ENCODE measurements around the gene TCHP. TPM values are rescaled to one million over a fixed set of nuclear protein-coding genes. Genes with fewer than 3 reads are reported as not detected.
A peak's percentile ranks its signal among the peaks of the same experiment; 100 is the strongest.

TCHP gene
- total RNA-seq, 1 donor: 8.7 TPM

- H3K9me3 ChIP-seq (ENCODE audit: low read depth, low read length): no peaks in the 10 kb centered on the region
- H3K4me2 ChIP-seq (ENCODE audit: insufficient read depth, low read length): no peak overlapping the region
- no peaks in the 10 kb centered on the region for H3K79me2 ChIP-seq (ENCODE audit: insufficient read depth, low read length)
- no peak overlapping the region for H2AFZ ChIP-seq (ENCODE audit: low read length)
- H3K36me3 ChIP-seq (ENCODE audit: insufficient read depth, low read length): peaks cover 43% of the 10 kb centered on the region
- no peaks in the 10 kb centered on the region for H3K4me1 ChIP-seq (ENCODE audit: insufficient read depth, low read length)
- no peaks in the 10 kb centered on the region for H4K20me1 ChIP-seq (ENCODE audit: insufficient read depth, low read length)
- no peaks in the 10 kb centered on the region for H3K27me3 ChIP-seq (ENCODE audit: insufficient read depth, low read length)
- H3K27ac ChIP-seq (ENCODE audit: low read depth, low read length): no peak overlapping the region
- no peak for DNase-seq (ENCODE audit: insufficient read length, low spot score, missing footprints)
- no peak overlapping the region for H3K4me3 ChIP-seq (ENCODE audit: insufficient read depth, low read length)
- TF ChIP-seq CTCF (IDR thresholded peaks at IDR 0.05; ENCODE audit: extremely low read depth, low read depth, low read length): no peak
Measured at GRCh38 chr12:109919456-109919855, 19.4 kb downstream of the TCHP start.

GRCh38 chr12:109920261-109920780 is 20.2 kb downstream of the TCHP start:
- H2AFZ ChIP-seq (ENCODE audit: low read length): no peak overlapping the region
- H3K27ac ChIP-seq (ENCODE audit: low read depth, low read length): no peak overlapping the region
- H3K4me1 ChIP-seq (ENCODE audit: insufficient read depth, low read length): no peaks in the 10 kb centered on the region
- no peak overlapping the region for H3K4me3 ChIP-seq (ENCODE audit: insufficient read depth, low read length)
- DNase-seq (ENCODE audit: insufficient read length, low spot score, missing footprints): no peak
- H3K27me3 ChIP-seq (ENCODE audit: insufficient read depth, low read length): no peaks in the 10 kb centered on the region
- no peaks in the 10 kb centered on the region for H4K20me1 ChIP-seq (ENCODE audit: insufficient read depth, low read length)
- peaks cover 37% of the 10 kb centered on the region for H3K36me3 ChIP-seq (ENCODE audit: insufficient read depth, low read length)
- no peak for TF ChIP-seq CTCF (IDR thresholded peaks at IDR 0.05; ENCODE audit: extremely low read depth, low read depth, low read length)
- H3K79me2 ChIP-seq (ENCODE audit: insufficient read depth, low read length): no peaks in the 10 kb centered on the region
- H3K9me3 ChIP-seq (ENCODE audit: low read depth, low read length): no peaks in the 10 kb centered on the region
- no peak overlapping the region for H3K4me2 ChIP-seq (ENCODE audit: insufficient read depth, low read length)

- TF ChIP-seq CTCF (IDR thresholded peaks at IDR 0.05; ENCODE audit: extremely low read depth, low read depth, low read length): no peak
- peaks cover 23% of the 10 kb centered on the region for H3K36me3 ChIP-seq (ENCODE audit: insufficient read depth, low read length)
- no peak overlapping the region for H3K27ac ChIP-seq (ENCODE audit: low read depth, low read length)
- no peaks in the 10 kb centered on the region for H3K4me1 ChIP-seq (ENCODE audit: insufficient read depth, low read length)
- H2AFZ ChIP-seq (ENCODE audit: low read length): no peak overlapping the region
- H3K79me2 ChIP-seq (ENCODE audit: insufficient read depth, low read length): no peaks in the 10 kb centered on the region
- no peaks in the 10 kb centered on the region for H4K20me1 ChIP-seq (ENCODE audit: insufficient read depth, low read length)
- peak; percentile 15 for DNase-seq (ENCODE audit: insufficient read length, low spot score, missing footprints)
- H3K27me3 ChIP-seq (ENCODE audit: insufficient read depth, low read length): no peaks in the 10 kb centered on the region
- no peaks in the 10 kb centered on the region for H3K9me3 ChIP-seq (ENCODE audit: low read depth, low read length)
- no peak overlapping the region for H3K4me3 ChIP-seq (ENCODE audit: insufficient read depth, low read length)
- H3K4me2 ChIP-seq (ENCODE audit: insufficient read depth, low read length): no peak overlapping the region
Measured at GRCh38 chr12:109921982-109922381, 21.9 kb downstream of the TCHP start.

GRCh38 chr12:109923038-109923437 is 23.0 kb downstream of the TCHP start:
- H3K36me3 ChIP-seq (ENCODE audit: insufficient read depth, low read length): peaks cover 12% of the 10 kb centered on the region
- H3K9me3 ChIP-seq (ENCODE audit: low read depth, low read length): no peaks in the 10 kb centered on the region
- peak; percentile 23 for DNase-seq (ENCODE audit: insufficient read length, low spot score, missing footprints)
- no peak overlapping the region for H2AFZ ChIP-seq (ENCODE audit: low read length)
- no peaks in the 10 kb centered on the region for H3K27me3 ChIP-seq (ENCODE audit: insufficient read depth, low read length)
- no peak overlapping the region for H3K4me2 ChIP-seq (ENCODE audit: insufficient read depth, low read length)
- H3K79me2 ChIP-seq (ENCODE audit: insufficient read depth, low read length): no peaks in the 10 kb centered on the region
- no peak overlapping the region for H3K4me3 ChIP-seq (ENCODE audit: insufficient read depth, low read length)
- H3K4me1 ChIP-seq (ENCODE audit: insufficient read depth, low read length): no peaks in the 10 kb centered on the region
- TF ChIP-seq CTCF (IDR thresholded peaks at IDR 0.05; ENCODE audit: extremely low read depth, low read depth, low read length): no peak
- no peaks in the 10 kb centered on the region for H4K20me1 ChIP-seq (ENCODE audit: insufficient read depth, low read length)
- no peak overlapping the region for H3K27ac ChIP-seq (ENCODE audit: low read depth, low read length)

Data from osteoblast (primary cell).